GOT3 (cell line): ENCODE measurements around the gene SLC2A1.
A peak's percentile ranks its signal among the peaks of the same experiment; 100 is the strongest.

Experiments used
- DNase-seq: peaks from one replicate; lab custom pipeline; 2025; ENCODE audit warnings: mixed read lengths; lab: John Stamatoyannopoulos, UW

Gene SLC2A1

GRCh38 chr1:42958488-42959319 is at the start of gene SLC2A1:
TSS of gene SLC2A1 (minus strand) at chr1:42958868. CDS start at chr1:42958651, 217 bp downstream.
- DNase-seq, result peak; percentile 78

- DNase-seq, result no peak
Measured at GRCh38 chr1:43007377-43008114, 48.9 kb upstream of the SLC2A1 start.

- DNase-seq, result no peak
Measured at GRCh38 chr1:43005460-43006361, 47.0 kb upstream of the SLC2A1 start.

- no peak for DNase-seq
Measured at GRCh38 chr1:43004587-43005459, 46.2 kb upstream of the SLC2A1 start.

GRCh38 chr1:43002766-43003165 is 44.1 kb upstream of the SLC2A1 start:
- no peak for DNase-seq

- DNase-seq, result no peak
Measured at GRCh38 chr1:43002116-43002515, 43.4 kb upstream of the SLC2A1 start.

- no peak for DNase-seq
Measured at GRCh38 chr1:43001434-43001833, 42.8 kb upstream of the SLC2A1 start.

GRCh38 chr1:43000271-43000670 is 41.6 kb upstream of the SLC2A1 start:
- no peak for DNase-seq

- DNase-seq, result no peak
Measured at GRCh38 chr1:42999308-42999707, 40.6 kb upstream of the SLC2A1 start.

- no peak for DNase-seq
Measured at GRCh38 chr1:42998386-42998785, 39.7 kb upstream of the SLC2A1 start.

GRCh38 chr1:42996384-42996970 is 37.8 kb upstream of the SLC2A1 start:
- no peak for DNase-seq

GRCh38 chr1:42993502-42994136 is 35.0 kb upstream of the SLC2A1 start:
- DNase-seq, result no peak

GRCh38 chr1:42992054-42992571 is 33.4 kb upstream of the SLC2A1 start:
- DNase-seq, result no peak

- no peak for DNase-seq
Measured at GRCh38 chr1:42990757-42991346, 32.2 kb upstream of the SLC2A1 start.

- no peak for DNase-seq
Measured at GRCh38 chr1:42983693-42984092, 25.0 kb upstream of the SLC2A1 start.

GRCh38 chr1:42983253-42983652 is 24.6 kb upstream of the SLC2A1 start:
- DNase-seq, result no peak

GRCh38 chr1:42982641-42983040 is 24.0 kb upstream of the SLC2A1 start:
- no peak for DNase-seq

- no peak for DNase-seq
Measured at GRCh38 chr1:42981871-42982270, 23.2 kb upstream of the SLC2A1 start.

GRCh38 chr1:42981255-42981805 is 22.7 kb upstream of the SLC2A1 start:
- no peak for DNase-seq
